ENCODE measurements around the gene RGPD3.
"Not testable (repeated sequence)": the region's sequence is repeated elsewhere in the genome, so short reads cannot be mapped to it uniquely, and the experiment has no call there.

RGPD3 gene

GRCh38 chr2:106479563-106479962 lies 11.3 kb upstream of the RGPD3 start:
- not testable (repeated sequence) for DNase-seq (ENCODE audit: low spot score)

DNA sequence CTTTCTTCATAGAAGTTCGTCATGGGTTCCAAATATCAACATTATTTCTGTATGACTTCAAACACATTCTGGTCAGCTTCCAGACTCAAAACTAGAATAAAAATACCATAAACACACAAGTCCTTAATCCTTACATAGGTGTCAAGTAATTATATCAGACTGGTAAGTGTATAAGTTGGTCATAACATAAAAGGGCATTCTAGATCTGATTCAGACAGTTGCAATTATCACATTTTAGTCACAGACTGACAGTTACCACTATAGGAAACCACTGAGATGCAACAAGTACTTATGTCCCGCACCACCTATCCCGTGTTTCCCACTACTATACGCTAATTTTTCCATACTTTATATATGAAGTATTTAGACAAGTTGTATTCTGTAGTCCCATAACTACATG lies 9.4 kb upstream of the RGPD3 start:
- DNase-seq (ENCODE audit: low spot score) = not testable (repeated sequence)

GRCh38 chr2:106470658-106471057 lies 2.4 kb upstream of the RGPD3 start:
- not testable (repeated sequence) for DNase-seq (ENCODE audit: low spot score)

DNA sequence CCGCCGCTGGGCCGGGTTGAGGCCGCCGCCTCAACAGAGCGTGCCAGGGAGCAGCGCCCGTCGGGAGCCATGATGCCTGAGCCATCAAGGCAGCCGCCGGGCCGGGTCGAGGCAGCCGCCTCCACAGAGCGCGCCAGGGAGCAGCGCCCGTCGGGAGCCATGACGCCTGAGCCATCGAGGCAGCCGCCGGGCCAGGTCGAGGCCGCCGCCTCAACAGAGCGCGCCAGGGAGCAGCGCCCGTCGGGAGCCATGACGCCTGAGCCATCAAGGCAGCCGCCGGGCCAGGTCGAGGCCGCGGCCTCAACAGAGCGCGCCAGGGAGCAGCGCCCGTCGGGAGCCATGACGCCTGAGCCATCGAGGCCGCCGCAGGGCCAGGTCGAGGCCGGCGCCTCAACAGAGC lies 697 bp downstream of the RGPD3 start:
- not testable (repeated sequence) for DNase-seq (ENCODE audit: low spot score)

GRCh38 chr2:106461882-106462281 lies 6.3 kb downstream of the RGPD3 start:
- DNase-seq (ENCODE audit: low spot score) = not testable (repeated sequence)

- DNase-seq (ENCODE audit: low spot score) = not testable (repeated sequence)
Observed at GRCh38 chr2:106390680-106391079, 77.5 kb downstream of the RGPD3 start.

- DNase-seq (ENCODE audit: low spot score) = not testable (repeated sequence)
Observed at GRCh38 chr2:106388814-106389410, 79.3 kb downstream of the RGPD3 start.

- not testable (repeated sequence) for DNase-seq (ENCODE audit: low spot score)
Observed at GRCh38 chr2:106384548-106384947, 83.7 kb downstream of the RGPD3 start.

DNA sequence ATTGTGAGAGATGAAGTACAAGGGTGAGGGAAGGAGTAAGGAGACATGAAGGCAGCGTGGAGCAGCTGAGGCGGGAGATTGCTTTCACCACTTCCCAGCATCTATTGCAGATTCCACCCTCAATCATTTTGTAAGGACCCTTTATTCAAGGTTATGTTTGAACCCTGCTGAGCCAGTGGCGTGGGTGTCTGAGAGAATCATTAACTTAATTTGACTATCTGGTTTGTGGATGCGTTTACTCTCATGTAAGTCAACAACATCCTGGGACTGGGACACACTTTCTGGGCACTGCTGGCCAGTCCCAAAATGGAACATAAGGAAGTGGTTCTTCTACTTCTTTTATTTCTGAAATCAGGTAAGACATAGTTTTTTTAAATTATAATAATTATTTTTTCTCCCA lies 86.3 kb downstream of the RGPD3 start:
- not testable (repeated sequence) for DNase-seq (ENCODE audit: low spot score)

DNA sequence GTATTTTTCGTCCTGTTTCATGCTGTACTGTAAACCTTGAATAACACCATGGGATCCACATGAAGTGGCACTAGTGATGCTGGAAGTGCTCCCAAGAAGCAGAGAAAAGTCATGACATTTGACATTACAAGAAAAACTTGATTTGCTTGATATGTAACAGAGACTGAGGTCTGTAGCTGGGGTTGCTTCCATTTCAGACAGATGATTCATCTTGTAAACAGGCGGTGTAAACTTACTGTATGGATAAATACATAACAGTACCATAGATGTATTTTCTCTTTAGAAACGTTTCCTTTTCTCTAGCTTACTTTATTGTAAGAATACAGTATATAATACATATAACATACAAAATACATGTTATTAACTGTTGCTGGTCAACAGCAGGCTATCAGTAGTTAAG lies 88.6 kb downstream of the RGPD3 start:
- not testable (repeated sequence) for DNase-seq (ENCODE audit: low spot score)

GRCh38 chr2:106369182-106369581 lies 99.0 kb downstream of the RGPD3 start:
- not testable (repeated sequence) for DNase-seq (ENCODE audit: low spot score)

DNA sequence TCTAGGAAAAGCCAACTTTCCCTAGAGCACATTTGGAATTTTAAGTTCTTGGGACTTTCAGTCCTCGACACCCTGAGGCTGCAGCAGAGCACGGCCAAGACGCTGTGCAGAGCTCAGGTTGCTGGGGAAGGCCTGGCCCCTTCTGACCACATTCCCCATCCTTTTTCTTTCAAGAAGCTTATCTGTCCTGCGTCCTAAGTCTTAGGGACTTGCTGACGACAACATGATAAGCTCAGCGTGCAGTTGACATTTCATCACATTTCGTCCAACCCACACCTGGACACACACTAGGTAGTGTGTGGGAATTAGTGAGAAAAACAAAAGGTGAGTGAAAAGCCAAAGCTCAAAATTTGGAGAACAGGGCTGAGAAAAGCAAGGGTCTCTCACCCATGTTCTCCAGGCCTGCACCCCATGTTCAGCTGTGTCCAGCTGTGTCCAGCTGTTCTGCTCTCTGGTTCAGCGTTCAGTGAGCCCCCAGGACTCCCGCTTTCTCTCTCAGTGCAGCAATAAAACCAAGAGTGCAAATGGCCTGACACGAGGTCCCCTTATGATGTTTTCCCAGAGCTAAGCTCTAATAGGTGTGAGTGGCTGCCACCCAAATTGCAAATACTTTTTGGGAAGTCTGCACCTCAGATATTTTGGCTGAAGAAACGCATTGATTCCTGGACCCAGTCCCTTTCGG lies 101.9 kb downstream of the RGPD3 start:
- DNase-seq (ENCODE audit: low spot score) = no peak

DNA sequence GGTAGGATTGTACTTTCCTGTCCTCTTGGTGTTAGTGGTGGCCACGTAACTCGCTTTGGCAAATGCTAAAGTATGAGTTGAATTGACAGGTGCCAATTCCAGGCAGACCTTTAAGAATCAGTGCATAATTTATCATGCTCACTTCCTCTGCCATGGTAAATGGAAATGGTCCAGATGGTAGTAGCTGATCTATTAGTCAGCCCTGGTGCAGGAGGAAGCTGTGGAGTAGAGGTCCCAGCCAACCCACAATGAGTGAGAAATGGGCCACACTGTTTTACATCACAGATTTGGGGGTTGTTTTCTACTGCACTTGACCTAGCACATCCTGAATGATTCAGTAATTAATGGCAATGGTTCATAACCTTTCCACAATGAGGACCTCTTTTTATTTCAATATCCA lies 104.4 kb downstream of the RGPD3 start:
- DNase-seq (ENCODE audit: low spot score) = no peak

DNA sequence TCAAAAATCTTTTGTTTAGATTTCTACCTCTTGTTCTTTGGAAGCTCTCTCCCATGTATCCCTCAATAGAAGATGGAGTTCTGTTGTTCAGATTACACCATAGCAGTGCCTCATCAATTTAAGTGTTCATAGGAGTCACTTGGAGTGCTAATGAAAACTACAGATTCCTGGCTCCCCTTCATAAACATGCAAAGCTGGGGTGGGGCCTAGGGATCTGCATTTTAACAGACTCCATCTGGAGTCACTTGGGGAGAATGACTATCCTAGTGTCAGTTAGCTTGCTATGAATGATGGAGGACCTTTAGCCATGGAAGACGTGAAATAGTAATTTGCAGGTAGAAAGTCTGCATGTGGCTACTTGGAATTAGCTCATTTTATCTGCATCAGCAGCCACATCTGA lies 105.4 kb downstream of the RGPD3 start:
- no peak for DNase-seq (ENCODE audit: low spot score)

- no peak for DNase-seq (ENCODE audit: low spot score)
Observed at GRCh38 chr2:106359512-106359911, 108.7 kb downstream of the RGPD3 start.

DNA sequence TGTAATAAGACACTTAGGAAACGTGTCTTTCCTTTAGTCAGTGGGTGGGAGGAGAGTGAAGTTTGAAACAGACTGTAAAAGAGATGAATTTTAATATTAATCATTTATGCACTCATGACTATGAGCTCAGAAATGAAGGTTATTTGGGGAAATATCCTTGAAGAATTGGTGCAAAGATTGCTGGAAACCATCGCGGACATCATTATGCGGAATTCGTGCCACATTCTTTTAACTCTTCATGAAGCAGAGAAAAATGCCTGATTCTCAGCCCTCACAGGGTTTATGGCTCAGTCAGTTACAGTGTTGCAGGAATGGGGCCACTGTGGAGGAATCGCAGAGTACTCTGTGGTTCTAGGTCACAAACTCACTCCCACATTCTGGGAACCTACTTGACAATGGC lies 109.7 kb downstream of the RGPD3 start:
- no peak for DNase-seq (ENCODE audit: low spot score)

DNA sequence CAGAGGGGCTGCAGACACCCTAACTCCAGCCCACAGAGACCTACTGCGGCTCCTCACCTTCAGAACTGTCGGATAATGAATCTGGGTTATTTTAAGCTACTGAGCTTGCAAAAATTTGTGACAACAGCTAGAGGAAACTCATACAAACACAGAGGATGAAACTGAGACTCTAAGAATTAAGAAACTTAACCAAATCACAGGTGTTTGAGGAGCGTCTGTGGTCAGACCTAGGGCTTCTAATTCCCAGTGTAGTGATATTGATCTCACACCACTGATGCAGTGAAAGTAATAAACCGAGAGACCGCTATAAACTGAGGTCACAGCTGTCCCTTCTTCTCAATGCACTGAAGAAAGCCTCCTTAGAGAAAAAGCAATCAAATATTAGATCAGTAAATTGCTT lies 110.1 kb downstream of the RGPD3 start:
- DNase-seq (ENCODE audit: low spot score) = no peak

GRCh38 chr2:106356291-106356690 lies 111.9 kb downstream of the RGPD3 start:
- DNase-seq (ENCODE audit: low spot score) = no peak

DNA sequence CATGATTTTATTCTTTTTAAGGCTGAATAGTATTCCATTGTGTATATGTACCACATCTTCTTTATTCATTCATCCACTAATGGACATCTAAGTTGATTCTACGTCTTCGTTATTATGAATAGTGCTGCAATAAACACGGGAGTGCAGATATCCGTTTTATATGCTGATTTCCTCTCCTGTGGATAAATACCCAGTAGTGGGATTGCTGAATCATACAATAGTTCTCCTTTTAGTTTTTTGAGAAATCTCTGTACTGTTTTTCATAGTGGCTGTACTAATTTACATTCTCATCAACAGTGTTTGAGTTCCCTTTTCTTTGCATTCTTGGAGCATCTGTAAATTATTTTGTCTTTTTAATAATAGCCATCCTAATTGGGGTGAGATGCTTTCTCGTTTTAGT lies 114.5 kb downstream of the RGPD3 start:
- no peak for DNase-seq (ENCODE audit: low spot score)

DNA sequence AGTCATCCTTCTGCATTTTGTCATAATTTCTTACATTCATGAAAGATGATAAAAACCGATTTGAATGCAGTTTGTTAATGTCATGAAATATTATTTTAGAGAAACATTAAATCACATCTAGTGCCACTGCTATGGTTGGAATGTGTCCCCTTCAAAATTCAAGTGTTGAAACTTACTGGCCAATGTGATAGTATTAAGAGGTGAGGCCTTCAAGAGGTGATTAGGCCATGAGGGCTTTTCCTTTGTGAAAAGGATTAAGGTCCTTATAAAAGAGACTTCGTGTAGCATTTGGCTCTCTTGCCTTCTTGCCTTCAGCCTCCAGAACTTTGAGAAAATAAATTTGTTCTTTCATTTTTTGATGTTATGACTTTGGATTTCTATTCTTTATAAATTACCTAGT lies 117.2 kb downstream of the RGPD3 start:
- no peak for DNase-seq (ENCODE audit: low spot score)

GRCh38 chr2:106344302-106344701 lies 123.9 kb downstream of the RGPD3 start:
- no peak for DNase-seq (ENCODE audit: low spot score)

DNA sequence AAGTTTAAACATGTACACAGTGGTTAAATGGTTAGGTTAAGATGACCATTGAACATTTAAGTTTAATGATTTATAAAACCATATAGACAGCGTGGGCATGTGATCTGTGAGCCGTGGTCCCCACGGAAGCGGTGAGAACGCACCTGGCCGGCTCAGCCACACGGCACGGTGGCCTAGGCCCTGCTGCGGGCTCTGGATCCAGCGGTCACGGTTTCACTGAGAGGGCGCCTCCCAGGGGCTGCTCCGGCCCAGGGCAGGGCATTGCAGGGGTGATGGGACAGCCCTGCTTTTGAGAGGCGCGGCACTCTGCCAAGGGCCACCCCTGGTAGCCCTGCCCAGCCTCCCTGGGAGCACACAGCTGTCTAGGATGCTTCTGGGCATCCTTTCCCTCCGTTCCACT lies 124.9 kb downstream of the RGPD3 start:
- no peak for DNase-seq (ENCODE audit: low spot score)

GRCh38 chr2:106342831-106343251 lies 125.4 kb downstream of the RGPD3 start:
- DNase-seq (ENCODE audit: low spot score) = no peak

DNA sequence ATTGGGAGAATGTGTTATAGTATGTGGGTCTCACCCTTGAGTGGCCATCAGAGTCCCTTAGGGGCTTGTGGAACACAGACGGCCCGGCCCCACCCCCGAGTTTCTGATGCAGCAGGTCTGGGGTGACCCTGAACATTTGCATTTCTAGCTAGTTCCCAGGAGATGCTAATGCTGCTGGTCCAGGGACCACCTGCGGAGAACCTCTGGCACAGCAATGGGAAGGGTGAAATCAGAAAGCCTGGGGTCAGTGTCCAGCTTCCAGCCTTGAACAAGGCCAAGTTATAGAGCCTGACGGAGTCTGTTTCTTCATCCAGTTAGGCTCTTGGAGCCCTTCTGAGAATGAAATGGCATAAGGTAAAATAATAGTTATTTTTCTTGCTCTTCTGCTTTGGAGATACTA lies 126.5 kb downstream of the RGPD3 start:
- no peak for DNase-seq (ENCODE audit: low spot score)
